ENCODE data around the gene THRB.

THRB gene

GRCh38 chr3:24503616-24504113, 9.0 kb upstream of the THRB start:
- TF ChIP-seq CTCF (IDR thresholded peaks at IDR 0.05) = no peak

GRCh38 chr3:24502690-24503089, 8.0 kb upstream of the THRB start:
- no peak for TF ChIP-seq CTCF (IDR thresholded peaks at IDR 0.05)

- no peak for TF ChIP-seq CTCF (IDR thresholded peaks at IDR 0.05)
Measured at GRCh38 chr3:24500806-24501205, 6.2 kb upstream of the THRB start.

- TF ChIP-seq CTCF (IDR thresholded peaks at IDR 0.05) = no peak
Measured at GRCh38 chr3:24499991-24500390, 5.3 kb upstream of the THRB start.

GRCh38 chr3:24498796-24499195, 4.1 kb upstream of the THRB start:
- no peak for TF ChIP-seq CTCF (IDR thresholded peaks at IDR 0.05)

GRCh38 chr3:24498391-24498790, 3.7 kb upstream of the THRB start:
- TF ChIP-seq CTCF (IDR thresholded peaks at IDR 0.05) = no peak

- TF ChIP-seq CTCF (IDR thresholded peaks at IDR 0.05) = no peak
Measured at GRCh38 chr3:24497942-24498341, 3.3 kb upstream of the THRB start.

Measured in LNCAP (cell line).